GM18511 (cell line): Measurements from ENCODE around the gene CDH4.

ENCODE experiments used
- ATAC-seq: cut with Tn5 transposase; IDR thresholded peaks from one replicate; pipeline ENCODE4 v1.9.1; 2021; ENCODE audit warnings: mild to moderate bottlenecking, moderate library complexity; ENCODE audit not compliant: unreplicated experiment

The CDH4 gene

DNA sequence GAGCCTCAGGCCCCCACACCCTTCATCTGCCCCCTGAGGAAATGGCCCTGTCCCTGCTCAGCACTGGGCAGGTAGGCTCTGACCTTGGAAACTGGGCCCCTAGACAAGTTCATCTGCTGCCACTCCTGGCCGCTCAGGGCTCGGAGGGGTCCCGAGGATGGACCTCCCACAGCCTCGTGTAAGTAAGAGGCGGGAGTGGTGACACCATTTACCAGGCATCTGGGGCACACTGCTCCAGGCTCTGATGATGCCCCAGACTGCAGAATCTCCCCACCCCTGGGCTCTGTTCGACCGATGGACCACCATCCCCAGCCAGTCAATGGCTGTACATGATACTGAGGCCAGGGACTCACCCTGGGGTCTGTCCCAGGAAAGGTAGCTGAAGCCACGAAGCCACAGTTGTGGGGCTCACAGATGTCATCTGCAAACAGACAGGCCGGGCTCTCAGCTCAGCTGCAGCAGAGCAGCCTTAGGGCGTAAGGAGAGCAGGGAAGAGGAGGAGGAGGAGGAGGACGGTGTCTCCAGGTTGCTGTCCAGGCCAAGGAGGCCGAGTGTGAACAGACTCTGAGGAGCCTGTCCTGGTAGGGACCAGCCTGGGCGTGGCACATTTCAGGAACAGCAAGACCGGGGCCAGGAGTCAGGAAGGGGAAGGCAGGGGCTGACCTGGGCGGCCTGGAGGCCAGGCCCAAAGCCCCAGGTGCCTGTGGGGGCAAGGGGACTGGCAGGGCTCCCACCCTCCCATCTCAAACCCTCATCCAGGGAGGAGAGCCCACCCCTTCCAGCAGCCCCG, 513.2 kb downstream of the CDH4 start:
- no peak for ATAC-seq

DNA sequence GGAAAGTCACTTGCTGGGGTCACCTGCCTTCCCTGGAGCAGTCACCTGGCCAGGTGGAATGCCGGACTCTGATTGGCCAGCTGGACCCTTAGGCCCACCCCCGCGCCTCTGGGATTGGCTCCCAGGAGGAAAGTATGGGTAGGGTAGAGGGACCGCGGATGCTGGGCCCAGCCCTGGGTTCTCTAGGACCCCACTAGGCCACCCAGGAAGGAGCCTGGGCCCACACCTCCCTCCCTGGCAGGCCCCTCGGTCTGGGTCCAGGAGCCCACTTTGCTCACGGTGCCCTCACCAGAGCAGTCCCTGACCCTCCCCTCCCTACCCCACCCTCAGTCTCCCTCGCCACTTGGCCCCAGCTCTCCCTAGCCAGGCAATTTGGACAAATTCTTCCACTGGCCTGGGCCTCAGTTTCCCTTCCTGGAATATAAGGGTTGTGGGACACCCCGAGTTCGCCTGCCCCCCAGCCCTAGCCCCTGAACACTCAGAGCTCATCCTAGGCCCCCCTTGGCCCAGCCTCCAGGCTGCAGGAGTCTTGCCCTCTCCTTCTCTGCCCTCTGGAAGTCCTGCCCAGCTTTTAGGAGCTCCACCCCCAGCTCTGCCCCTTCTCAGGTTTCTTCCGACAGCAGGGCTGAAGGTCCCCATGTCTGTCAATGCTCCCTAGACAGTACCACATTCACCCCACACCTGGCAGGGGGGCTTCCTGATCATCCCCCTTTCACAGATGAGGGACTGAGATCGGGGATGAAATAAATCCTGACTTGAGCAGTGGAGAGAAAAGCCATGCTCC, 514.0 kb downstream of the CDH4 start:
- ATAC-seq: no peak

- ATAC-seq: no peak
Measured at GRCh38 chr20:61766921-61767610, 515.0 kb downstream of the CDH4 start.

DNA sequence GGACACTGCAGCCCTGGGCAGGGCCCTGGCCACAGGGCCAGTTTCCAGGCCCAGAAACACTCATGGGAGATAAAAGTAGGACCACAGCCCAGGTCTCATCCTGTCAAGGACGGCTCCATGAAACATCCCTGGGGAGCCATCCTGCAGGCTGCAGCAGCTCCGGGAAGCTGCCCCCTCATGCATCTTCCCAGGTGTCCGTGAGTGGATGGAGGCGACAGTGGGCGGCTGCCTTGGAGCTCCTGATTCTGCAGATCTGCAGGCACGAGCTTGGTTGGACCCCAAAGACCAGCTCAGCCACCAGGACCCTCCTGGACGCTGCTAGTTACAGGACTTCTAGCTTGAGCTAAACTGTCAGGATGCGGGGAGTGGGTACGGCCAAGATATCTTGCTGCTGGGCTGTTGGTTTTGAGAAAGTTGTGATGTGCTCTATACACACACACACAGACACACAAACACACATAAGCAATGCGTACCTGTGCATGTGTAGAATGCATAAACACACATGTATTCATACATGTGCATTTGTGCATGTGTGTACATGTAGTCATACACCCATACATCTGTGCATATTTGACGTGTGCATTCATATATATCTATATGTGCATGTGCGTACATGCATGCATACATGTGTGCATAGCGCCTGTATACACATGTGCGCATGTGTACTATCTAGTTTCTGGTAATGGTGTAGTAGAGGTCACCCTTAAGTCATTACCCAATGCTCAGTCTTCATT, 515.9 kb downstream of the CDH4 start:
- no peak for ATAC-seq

DNA sequence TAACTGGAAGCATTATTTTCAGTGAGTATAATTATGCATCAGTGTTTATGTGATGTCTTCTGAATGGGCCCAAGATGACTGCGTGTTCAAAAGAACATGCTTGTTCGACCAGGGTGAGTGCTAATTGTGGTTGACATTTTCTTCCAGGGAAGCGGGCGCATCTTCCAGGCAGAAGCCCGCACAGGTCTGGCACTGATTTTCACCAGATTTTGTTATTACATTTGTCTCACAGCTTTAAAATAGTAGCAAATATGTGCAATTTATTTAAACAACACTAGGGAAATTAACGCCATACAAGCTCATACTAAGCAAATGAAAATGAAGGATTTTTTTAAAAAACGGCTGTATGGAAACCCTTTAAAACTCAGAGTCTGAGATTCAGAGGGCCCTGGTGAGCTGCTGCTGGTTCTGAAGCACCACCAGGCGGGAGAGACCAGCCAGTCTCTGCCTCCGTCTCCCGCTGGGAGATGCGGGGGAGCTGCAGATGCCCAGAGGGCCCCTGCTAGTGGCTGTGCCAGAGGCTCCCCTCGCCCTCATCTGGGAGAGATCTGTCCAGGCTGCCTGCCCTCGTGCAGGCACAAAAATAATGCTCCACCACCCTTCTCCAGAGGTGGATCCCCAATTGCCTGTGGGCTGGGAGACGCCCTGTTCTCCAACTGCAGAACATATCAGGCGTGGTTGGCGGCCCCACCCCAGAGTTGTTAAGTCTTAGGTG, 516.7 kb downstream of the CDH4 start:
- ATAC-seq: no peak

DNA sequence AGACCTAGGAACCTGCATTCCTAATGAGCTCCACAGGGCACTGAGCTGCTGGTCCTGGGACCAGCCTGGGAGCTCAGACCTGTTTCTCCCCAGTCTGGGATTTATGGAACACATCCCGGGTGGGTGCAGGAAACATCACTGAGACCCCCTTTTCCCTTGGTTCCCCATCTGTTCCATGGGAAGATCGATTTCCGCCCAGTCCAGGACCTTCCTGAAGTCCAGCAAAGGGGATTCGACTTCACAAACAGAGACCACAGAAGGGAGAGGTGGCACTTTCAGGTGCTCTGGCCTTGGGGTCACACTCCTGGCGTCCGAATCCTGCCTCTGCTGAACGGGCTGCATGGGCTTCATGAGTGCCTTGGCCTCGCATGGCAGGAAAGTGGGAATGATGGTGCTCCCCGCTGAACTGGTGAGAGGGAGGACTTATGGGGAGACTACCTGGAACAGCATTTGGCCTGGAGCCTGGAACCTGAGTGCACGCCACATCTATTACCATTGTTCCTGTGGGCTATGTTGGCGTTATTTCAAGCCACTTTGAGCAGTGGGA, 517.3 kb downstream of the CDH4 start:
- no peak for ATAC-seq

DNA sequence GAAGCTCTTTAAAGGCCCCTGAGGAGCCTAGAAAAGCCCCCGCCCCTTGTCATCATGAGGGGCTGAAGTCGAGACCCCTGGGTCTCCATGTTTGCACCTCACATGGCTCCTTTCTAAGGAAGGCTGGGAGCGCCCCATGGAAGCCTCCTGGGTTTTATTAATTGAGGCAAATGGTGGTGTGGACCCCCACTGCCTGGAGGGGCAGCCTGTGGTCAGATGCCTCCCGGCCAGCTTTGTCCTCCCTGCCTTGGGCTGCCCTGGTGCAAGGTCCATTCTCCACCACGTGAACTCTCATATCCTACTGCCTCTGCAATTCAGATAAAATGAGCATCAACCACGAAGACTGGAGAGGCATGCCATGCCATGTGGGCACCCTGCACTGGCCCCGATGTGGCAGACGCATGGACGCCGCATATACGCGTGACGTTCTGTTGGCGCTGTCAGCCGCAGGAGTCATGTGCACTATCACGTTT, 518.1 kb downstream of the CDH4 start:
- ATAC-seq: no peak

DNA sequence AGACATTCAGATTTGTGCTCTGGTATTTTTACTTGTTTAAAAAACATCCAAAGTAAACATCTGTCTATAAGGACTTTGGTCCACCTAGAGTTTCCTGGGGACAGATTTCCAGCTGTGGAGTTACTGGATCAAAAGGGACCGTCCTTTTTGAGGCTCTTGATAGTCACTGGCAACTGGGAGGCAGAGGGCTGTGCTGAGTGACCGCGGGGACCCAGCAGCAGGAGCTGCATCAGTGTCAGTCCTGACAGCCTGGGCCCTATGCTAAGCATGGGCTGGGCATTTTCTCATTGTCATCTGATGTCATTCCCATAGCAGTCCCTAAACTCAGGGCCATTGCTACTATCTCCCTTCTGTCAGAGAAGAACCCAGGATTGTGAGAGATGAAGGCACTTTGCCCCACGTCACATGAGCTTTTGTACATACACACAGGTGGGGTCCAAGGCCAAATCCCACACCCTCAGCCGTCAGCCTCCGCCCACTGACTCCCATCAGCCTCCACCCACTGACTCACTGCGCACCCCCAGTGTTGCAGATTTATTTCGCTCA, 519.8 kb downstream of the CDH4 start:
- no peak for ATAC-seq

- no peak for ATAC-seq
Measured at GRCh38 chr20:61772828-61773631, 521.0 kb downstream of the CDH4 start.

DNA sequence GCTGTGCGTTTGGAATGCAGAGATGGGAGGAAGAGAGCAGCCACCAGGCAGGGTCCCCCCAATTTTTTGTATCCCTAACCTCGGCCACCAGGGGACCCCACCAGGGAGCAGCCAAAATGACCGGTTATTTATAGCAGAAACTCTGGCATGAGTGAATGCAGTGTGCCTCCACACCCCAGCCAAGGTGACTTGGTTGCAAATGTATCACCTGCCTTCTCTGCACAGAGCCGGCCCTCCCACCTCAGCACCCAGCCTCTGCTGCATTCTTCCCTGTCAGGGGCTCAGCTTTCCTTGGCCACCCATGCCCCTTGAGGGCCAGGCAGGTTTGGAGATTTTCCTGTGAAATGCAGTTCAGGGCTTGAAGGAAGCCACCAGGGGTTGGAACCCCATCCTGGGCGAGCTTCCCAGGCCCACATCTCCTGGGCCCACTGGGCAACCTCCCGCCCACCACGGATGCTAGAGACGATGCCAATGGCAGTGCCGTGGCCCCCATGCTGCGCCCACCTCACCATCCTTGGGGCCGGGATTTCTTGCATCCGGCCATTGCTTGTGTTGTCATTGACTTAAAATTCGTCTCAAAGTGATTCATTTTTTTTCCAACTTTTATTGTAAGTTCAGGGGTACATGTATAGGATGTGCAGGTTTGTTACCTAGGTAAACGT, 522.0 kb downstream of the CDH4 start:
- ATAC-seq: no peak

- no peak for ATAC-seq
Measured at GRCh38 chr20:61775423-61775822, 523.4 kb downstream of the CDH4 start.

DNA sequence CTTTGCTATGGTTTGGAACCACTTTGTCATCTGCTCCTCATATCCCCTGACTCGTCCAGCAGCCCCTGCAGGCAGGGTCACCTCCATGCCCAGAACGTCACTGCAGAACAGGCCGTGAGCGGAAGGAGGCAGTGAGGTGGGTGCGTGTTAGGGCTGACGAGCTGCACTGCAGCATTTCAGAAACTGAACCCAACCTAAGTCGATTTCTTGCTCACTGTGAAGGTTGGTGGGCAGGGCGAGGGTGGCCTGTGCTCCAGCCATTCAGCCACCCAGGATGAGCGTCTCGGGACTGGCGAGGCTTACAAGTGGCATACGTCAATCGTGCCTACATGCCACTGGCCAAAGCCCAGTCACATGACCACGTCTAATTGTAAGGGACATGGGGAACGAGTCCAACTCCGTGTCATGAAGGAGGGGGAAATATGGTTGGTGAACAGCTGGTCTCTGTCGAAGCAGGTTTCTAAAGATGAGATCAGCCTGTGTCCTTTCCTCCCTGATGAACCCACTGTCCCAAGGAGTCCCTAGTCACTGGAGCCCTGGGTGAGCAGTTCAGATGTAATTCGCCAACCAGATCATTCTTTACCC, 524.5 kb downstream of the CDH4 start:
- ATAC-seq: no peak

- ATAC-seq: no peak
Measured at GRCh38 chr20:61777773-61778494, 525.9 kb downstream of the CDH4 start.

- ATAC-seq: no peak
Measured at GRCh38 chr20:61778495-61778863, 526.4 kb downstream of the CDH4 start.

GRCh38 chr20:61779176-61779965, 527.3 kb downstream of the CDH4 start:
- no peak for ATAC-seq

DNA sequence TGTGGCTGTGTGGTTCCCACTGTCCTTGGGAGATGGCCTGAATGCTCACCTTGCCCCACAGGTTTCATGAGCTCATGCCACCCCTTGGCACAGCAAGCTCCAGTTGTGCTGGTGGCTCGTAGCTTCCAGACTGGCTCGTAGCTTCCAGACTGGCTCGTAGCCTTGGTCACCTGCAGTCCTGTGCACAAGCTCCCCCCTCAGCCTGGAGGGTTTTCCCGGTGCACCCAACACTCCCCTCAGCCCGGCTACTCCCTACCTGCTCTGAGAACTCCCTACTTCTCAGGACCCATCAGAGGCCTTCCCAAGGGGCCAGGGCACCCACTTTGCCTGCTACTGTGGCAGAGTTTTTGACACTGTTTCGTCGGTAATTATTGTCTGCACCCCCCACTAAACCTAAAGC, 528.0 kb downstream of the CDH4 start:
- ATAC-seq: no peak
